Peyer's patch (tissue), 4 donors: Measurements from ENCODE around the gene OSBPL5. TPM values are rescaled to one million over a fixed set of nuclear protein-coding genes. Genes with fewer than 3 reads are reported as not detected.

Experiments used
- DNase-seq, 3 donors: peaks; one replicate each; pipeline ENCODE4 v3.0.0-alpha.2; 2017 to 2019
- H3K27ac ChIP-seq, 4 donors: fragments of 200-600 bp; sonication (generic); one replicate each; pipeline ENCODE4 v1.5.1; 2016 to 2019
- H3K27me3 ChIP-seq, 2 donors: fragments of 200-600 bp; sonication (generic); one replicate each; pipeline ENCODE4 v1.5.1; 2019
- H3K36me3 ChIP-seq, 3 donors: fragments of 200-600 bp; sonication (generic); one replicate each; pipeline ENCODE4 v1.5.1; 2016 to 2019
- H3K4me1 ChIP-seq, 4 donors: fragments of 200-600 bp; sonication (generic); one replicate each; pipeline ENCODE4 v1.5.1; 2016 to 2019
- H3K4me3 ChIP-seq, 4 donors: fragments of 200-600 bp; sonication (generic); 1 replicate in 3 of 4; 2 replicates in 1 of 4; pipeline ENCODE4 v1.5.1; 2016 to 2019; ENCODE audit warnings: mild to moderate bottlenecking in 1 of 4
- H3K9me3 ChIP-seq, 4 donors: fragments of 200-600 bp; sonication (generic); one replicate each; pipeline ENCODE4 v1.5.1; 2016 to 2019; ENCODE audit warnings: mild to moderate bottlenecking in 1 of 4
- POLR2A ChIP-seq, 2 donors: fragments of 450-650 bp; IDR thresholded peaks; one replicate each; pipeline ENCODE4 v1.5.1; 2017; ENCODE audit warnings: antibody characterized with exemption in 2 of 2, mild to moderate bottlenecking in 2 of 2, moderate library complexity in 2 of 2
- total RNA-seq, 4 donors: library from RNA; depleted of rRNA; stranded (reverse); fragments of >200 nt; gene quantifications; one replicate each; pipeline ENCODE4 v1.1.0, GENCODE V29; 2016
- TF ChIP-seq, protein P1 (sequence below), 6 experiments: fragments of 450-650 bp in 4 of 6; fragments of 200-600 bp in 2 of 6; sonication (generic) in 1 of 6; IDR thresholded peaks; one replicate each; pipeline ENCODE4 v1.5.1; 2017 to 2019; ENCODE audit warnings: antibody characterized with exemption in 6 of 6, mild to moderate bottlenecking in 3 of 6, moderate library complexity in 1 of 6

OSBPL5 gene
- total RNA-seq, 4 donors from 2014 or later = 39.8 to 110 (median 73.2) TPM

DNA sequence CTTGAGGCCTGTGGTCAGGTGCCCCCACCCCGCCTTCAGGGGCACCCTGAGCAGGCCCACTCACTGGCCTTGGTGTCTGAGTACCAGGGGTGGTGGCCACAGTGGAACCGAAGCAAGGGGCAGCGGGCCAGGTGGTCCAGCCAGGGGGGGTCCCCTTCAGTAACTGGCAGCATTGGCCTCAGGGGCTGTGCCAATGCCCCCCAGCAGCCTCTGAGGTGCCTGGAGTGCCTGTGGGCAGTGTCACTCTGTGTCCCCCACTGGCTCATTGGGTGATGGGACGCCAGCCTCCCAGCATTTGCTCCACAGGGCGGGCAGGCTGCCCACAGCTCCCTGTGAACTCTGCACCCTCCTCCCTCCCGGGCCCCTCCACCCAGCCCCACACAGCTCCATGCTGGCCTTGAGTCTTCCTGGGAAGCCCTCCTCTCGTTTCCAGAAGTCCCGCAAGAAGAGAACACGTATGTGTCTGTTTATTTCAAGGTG, 78.4 kb downstream of the OSBPL5 start:
- Histone ChIP-seq H3K9me3 (no peaks in the 10 kb centered on the region), H3K27me3 (no peaks in the 10 kb centered on the region), H3K27ac (no peak overlapping the region), H3K36me3 (peaks cover 0 to 20% (median 0%) of the 10 kb centered on the region in 3 donors), H3K4me3 (no peak overlapping the region), H3K4me1 (no peaks in the 10 kb centered on the region)
- TF ChIP-seq, protein P1, sequence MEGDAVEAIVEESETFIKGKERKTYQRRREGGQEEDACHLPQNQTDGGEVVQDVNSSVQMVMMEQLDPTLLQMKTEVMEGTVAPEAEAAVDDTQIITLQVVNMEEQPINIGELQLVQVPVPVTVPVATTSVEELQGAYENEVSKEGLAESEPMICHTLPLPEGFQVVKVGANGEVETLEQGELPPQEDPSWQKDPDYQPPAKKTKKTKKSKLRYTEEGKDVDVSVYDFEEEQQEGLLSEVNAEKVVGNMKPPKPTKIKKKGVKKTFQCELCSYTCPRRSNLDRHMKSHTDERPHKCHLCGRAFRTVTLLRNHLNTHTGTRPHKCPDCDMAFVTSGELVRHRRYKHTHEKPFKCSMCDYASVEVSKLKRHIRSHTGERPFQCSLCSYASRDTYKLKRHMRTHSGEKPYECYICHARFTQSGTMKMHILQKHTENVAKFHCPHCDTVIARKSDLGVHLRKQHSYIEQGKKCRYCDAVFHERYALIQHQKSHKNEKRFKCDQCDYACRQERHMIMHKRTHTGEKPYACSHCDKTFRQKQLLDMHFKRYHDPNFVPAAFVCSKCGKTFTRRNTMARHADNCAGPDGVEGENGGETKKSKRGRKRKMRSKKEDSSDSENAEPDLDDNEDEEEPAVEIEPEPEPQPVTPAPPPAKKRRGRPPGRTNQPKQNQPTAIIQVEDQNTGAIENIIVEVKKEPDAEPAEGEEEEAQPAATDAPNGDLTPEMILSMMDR (IDR thresholded peaks at IDR 0.05) = no peak
- no peak for TF ChIP-seq POLR2A (IDR thresholded peaks at IDR 0.05)
- DNase-seq = no peak

DNA sequence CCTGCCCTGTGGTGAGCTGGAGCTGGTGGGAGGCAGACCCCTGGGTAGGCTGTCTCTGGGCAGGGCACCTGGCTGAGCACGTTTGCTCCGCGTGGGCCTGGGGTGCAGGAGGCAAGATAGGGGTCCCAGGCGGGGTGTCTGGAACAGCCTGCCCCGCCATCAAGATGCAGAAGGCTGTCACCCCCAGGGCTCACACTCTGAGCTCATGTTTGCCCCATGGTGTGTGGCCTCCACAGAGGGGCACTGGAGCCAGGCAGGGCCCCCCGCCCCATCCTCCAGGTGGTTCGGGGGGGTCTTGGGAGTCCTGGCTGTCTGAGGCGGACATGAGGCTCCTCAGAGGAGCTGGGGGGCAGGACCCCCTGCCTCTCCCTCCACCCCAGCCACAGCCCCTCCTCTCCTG, 79.0 kb downstream of the OSBPL5 start:
- TF ChIP-seq POLR2A (IDR thresholded peaks at IDR 0.05) = no peak
- DNase-seq = no peak
- H3K9me3 ChIP-seq = no peaks in the 10 kb centered on the region

DNA sequence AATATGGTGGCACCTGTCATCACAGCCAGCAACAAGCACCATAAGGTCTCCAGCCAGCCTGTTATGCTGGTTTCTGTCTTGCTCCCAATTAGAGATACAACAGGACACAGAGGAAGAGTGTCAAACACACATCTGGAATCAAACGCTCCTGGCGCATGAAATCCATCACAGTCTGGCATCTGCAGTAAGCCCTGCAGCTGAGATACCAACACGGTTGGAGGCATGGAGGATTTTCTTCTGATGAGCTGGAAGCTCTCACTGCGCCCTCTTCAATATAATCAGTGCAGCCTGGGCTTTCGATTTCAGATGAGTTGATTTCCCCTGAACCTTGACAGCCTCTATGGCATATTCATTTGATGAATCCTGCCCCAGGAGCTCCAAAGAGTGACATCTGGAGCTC, 80.1 kb downstream of the OSBPL5 start:
- Histone ChIP-seq H3K4me1 (no peaks in the 10 kb centered on the region), H3K27me3 (no peaks in the 10 kb centered on the region), H3K4me3 (no peak overlapping the region), H3K27ac (no peak overlapping the region), H3K9me3 (no peaks in the 10 kb centered on the region), H3K36me3 (peaks cover 0 to 8% (median 0%) of the 10 kb centered on the region in 3 donors)
- TF ChIP-seq, protein P1 (IDR thresholded peaks at IDR 0.05) = no peak
- TF ChIP-seq POLR2A (IDR thresholded peaks at IDR 0.05) = no peak
- DNase-seq = no peak

More for the DNA sequence above, 79.0 kb downstream of the OSBPL5 start:
- Histone ChIP-seq H3K27me3 (no peaks in the 10 kb centered on the region), H3K4me3 (no peak overlapping the region), H3K36me3 (peaks cover 0 to 19% (median 0%) of the 10 kb centered on the region in 3 donors), H3K4me1 (no peaks in the 10 kb centered on the region), H3K27ac (no peak overlapping the region)

DNA sequence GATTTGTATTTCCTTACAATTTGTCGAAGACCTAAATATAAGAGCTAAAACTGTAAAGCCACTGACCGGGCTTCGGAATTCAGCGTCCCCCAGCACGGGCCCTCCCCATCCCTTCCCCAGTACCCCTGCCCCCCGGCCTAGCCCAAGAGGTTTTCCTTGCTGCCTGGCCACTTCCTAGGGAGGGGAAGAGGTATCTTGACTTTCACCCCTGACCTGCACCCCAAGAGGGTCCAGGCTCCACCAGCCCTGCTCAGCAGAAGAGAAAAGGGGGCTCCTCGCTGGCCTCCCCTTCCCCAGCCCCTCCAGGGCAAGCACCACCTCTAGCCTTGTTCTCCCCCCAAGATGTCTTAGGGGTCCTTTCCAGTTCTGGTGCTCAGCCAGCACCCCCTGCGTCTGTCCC, 81.8 kb downstream of the OSBPL5 start:
- no peak overlapping the region for H3K4me3 ChIP-seq
- no peak for DNase-seq
- H3K27me3 ChIP-seq = no peaks in the 10 kb centered on the region
- H3K9me3 ChIP-seq = no peaks in the 10 kb centered on the region
- no peaks in the 10 kb centered on the region for H3K4me1 ChIP-seq
- H3K36me3 ChIP-seq = no peaks in the 10 kb centered on the region
- no peak overlapping the region for H3K27ac ChIP-seq
- TF ChIP-seq, protein P1 (IDR thresholded peaks at IDR 0.05) = no peak
- no peak for TF ChIP-seq POLR2A (IDR thresholded peaks at IDR 0.05)

DNA sequence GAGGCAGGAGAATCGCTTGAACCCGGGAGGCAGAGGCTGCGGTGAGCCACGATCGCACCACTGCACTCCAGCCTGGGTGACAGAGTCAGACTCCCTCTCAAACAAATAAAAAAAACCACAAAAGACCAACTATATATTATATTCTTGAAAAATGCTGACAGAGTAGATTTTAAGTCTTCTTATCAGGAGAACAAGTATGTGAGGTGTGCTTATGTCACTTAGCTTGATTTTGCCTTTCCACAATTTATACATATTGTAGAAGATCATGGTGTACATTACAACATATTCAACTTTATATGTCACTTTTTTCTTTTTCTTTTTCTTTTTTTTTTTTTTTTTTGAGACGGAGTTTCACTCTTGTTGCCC, 83.7 kb downstream of the OSBPL5 start:
- Histone ChIP-seq H3K27me3 (no peaks in the 10 kb centered on the region), H3K27ac (no peak overlapping the region), H3K4me3 (no peak overlapping the region), H3K9me3 (no peaks in the 10 kb centered on the region), H3K4me1 (no peaks in the 10 kb centered on the region), H3K36me3 (no peaks in the 10 kb centered on the region)
- no peak for DNase-seq
- TF ChIP-seq POLR2A (IDR thresholded peaks at IDR 0.05) = no peak
- TF ChIP-seq, protein P1 (IDR thresholded peaks at IDR 0.05) = no peak

DNA sequence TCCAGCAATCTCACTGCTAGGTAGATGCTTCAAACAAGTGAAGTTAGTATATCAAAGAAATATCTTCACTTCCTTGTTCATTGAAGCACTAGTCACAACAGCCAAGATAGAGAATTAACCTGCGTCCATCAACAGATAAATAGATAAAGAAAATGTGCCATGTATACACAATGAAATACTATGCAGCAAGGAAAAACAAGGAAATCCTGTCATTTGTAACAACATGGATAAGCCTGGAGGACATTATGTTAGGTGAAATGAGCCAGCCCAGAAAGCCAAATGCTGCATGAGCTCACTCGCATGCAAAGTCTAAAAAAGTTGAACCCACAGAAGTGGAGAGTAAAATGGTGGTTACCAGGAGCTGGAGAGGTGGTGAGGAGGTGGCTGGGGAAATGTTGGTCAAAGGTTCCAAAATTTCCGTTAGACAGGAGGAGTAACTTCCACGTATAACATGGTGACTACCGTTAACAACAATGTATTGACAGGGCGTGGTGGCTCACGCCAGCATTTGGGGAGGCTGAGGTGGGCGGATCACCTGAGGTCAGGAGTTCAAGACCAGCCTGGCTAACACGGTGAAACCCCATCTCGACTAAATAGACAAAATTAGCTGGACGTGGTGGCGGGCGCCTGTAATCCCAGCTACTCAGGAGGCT, 84.3 kb downstream of the OSBPL5 start:
- no peaks in the 10 kb centered on the region for H3K27me3 ChIP-seq
- no peak overlapping the region for H3K4me3 ChIP-seq
- no peaks in the 10 kb centered on the region for H3K4me1 ChIP-seq
- no peak for DNase-seq
- no peaks in the 10 kb centered on the region for H3K36me3 ChIP-seq
- TF ChIP-seq, protein P1 (IDR thresholded peaks at IDR 0.05) = no peak
- TF ChIP-seq POLR2A (IDR thresholded peaks at IDR 0.05) = no peak
- H3K27ac ChIP-seq = no peak overlapping the region
- no peaks in the 10 kb centered on the region for H3K9me3 ChIP-seq
